ENCODE measurements around the gene SEPHS1. TPM values are rescaled to one million over a fixed set of nuclear protein-coding genes. Genes with fewer than 3 reads are reported as not detected.

Gene SEPHS1
- total RNA-seq, 1 experiment from 2014 or later = 77.1 TPM

- no peaks in the 10 kb centered on the region for H3K36me3 ChIP-seq
- no peaks in the 10 kb centered on the region for H3K9me3 ChIP-seq (replicated peaks)
- DNase-seq (ENCODE audit: low read depth in 1 of 2, low spot score in 2 of 2) = no peak
- no peak overlapping the region for H3K27ac ChIP-seq
- H3K4me3 ChIP-seq = no peak overlapping the region
- H3K27me3 ChIP-seq (replicated peaks) = no peaks in the 10 kb centered on the region; the same call in 1 of the 2 replicates
- H3K4me1 ChIP-seq (replicated peaks) = no peaks in the 10 kb centered on the region
Observed at GRCh38 chr10:13376746-13377145, 28.7 kb upstream of the SEPHS1 start.

GRCh38 chr10:13376297-13376696, 28.2 kb upstream of the SEPHS1 start:
- H3K9me3 ChIP-seq (replicated peaks) = no peaks in the 10 kb centered on the region
- no peak for DNase-seq (ENCODE audit: low read depth in 1 of 2, low spot score in 2 of 2)

GRCh38 chr10:13375791-13376190, 27.7 kb upstream of the SEPHS1 start:
- DNase-seq (ENCODE audit: low read depth in 1 of 2, low spot score in 2 of 2) = no peak
- Histone ChIP-seq H3K4me1 (replicated peaks) (no peaks in the 10 kb centered on the region), H3K27me3 (replicated peaks) (no peaks in the 10 kb centered on the region; the same call in 1 of the 2 replicates), H3K9me3 (replicated peaks) (no peaks in the 10 kb centered on the region), H3K4me3 (no peak overlapping the region), H3K27ac (no peak overlapping the region), H3K36me3 (no peaks in the 10 kb centered on the region)

More at GRCh38 chr10:13376297-13376696, 28.2 kb upstream of the SEPHS1 start:
- Histone ChIP-seq H3K27me3 (replicated peaks) (no peaks in the 10 kb centered on the region; the same call in 1 of the 2 replicates), H3K27ac (no peak overlapping the region), H3K36me3 (no peaks in the 10 kb centered on the region), H3K4me1 (replicated peaks) (no peaks in the 10 kb centered on the region), H3K4me3 (no peak overlapping the region)

GRCh38 chr10:13373644-13374043, 25.6 kb upstream of the SEPHS1 start:
- H3K4me1 ChIP-seq (replicated peaks) = no peaks in the 10 kb centered on the region
- H3K36me3 ChIP-seq = no peaks in the 10 kb centered on the region
- DNase-seq (ENCODE audit: low read depth in 1 of 2, low spot score in 2 of 2) = no peak
- H3K9me3 ChIP-seq (replicated peaks) = no peaks in the 10 kb centered on the region
- no peak overlapping the region for H3K27ac ChIP-seq
- H3K4me3 ChIP-seq = no peak overlapping the region
- H3K27me3 ChIP-seq (replicated peaks) = no peaks in the 10 kb centered on the region; the same call in 1 of the 2 replicates

- no peak for DNase-seq (ENCODE audit: low read depth in 1 of 2, low spot score in 2 of 2)
- no peak overlapping the region for H3K4me3 ChIP-seq
- no peaks in the 10 kb centered on the region; the same call in 1 of the 2 replicates for H3K27me3 ChIP-seq (replicated peaks)
- H3K36me3 ChIP-seq = no peaks in the 10 kb centered on the region
- H3K4me1 ChIP-seq (replicated peaks) = no peaks in the 10 kb centered on the region
- H3K9me3 ChIP-seq (replicated peaks) = no peaks in the 10 kb centered on the region
- H3K27ac ChIP-seq = no peak overlapping the region
Observed at GRCh38 chr10:13372524-13372923, 24.4 kb upstream of the SEPHS1 start.

- Histone ChIP-seq H3K9me3 (replicated peaks) (no peaks in the 10 kb centered on the region), H3K4me3 (no peak overlapping the region), H3K36me3 (no peaks in the 10 kb centered on the region), H3K27ac (no peak overlapping the region), H3K4me1 (replicated peaks) (no peaks in the 10 kb centered on the region), H3K27me3 (replicated peaks) (no peaks in the 10 kb centered on the region; the same call in 1 of the 2 replicates)
- DNase-seq (ENCODE audit: low read depth in 1 of 2, low spot score in 2 of 2) = peak; percentile 60 to 66
Observed at GRCh38 chr10:13371897-13372470, 23.9 kb upstream of the SEPHS1 start.

- Histone ChIP-seq H3K4me1 (replicated peaks) (no peaks in the 10 kb centered on the region), H3K36me3 (no peaks in the 10 kb centered on the region)
Observed at GRCh38 chr10:13366891-13367290, 18.8 kb upstream of the SEPHS1 start.

GRCh38 chr10:13365831-13366230, 17.7 kb upstream of the SEPHS1 start:
- H3K4me3 ChIP-seq = no peak overlapping the region
- no peak overlapping the region for H3K27ac ChIP-seq
- DNase-seq (ENCODE audit: low read depth in 1 of 2, low spot score in 2 of 2) = no peak
- no peaks in the 10 kb centered on the region for H3K36me3 ChIP-seq
- no peaks in the 10 kb centered on the region; the same call in 1 of the 2 replicates for H3K27me3 ChIP-seq (replicated peaks)
- H3K4me1 ChIP-seq (replicated peaks) = no peaks in the 10 kb centered on the region
- H3K9me3 ChIP-seq (replicated peaks) = no peaks in the 10 kb centered on the region

More at GRCh38 chr10:13366891-13367290, 18.8 kb upstream of the SEPHS1 start:
- Histone ChIP-seq H3K9me3 (replicated peaks) (no peaks in the 10 kb centered on the region), H3K4me3 (no peak overlapping the region), H3K27ac (no peak overlapping the region), H3K27me3 (replicated peaks) (no peaks in the 10 kb centered on the region; the same call in 1 of the 2 replicates)
- DNase-seq (ENCODE audit: low read depth in 1 of 2, low spot score in 2 of 2) = no peak

- Histone ChIP-seq H3K9me3 (replicated peaks) (no peaks in the 10 kb centered on the region), H3K36me3 (no peaks in the 10 kb centered on the region)
- no peak for DNase-seq (ENCODE audit: low read depth in 1 of 2, low spot score in 2 of 2)
Observed at GRCh38 chr10:13365243-13365642, 17.1 kb upstream of the SEPHS1 start.

GRCh38 chr10:13360587-13360986, 12.5 kb upstream of the SEPHS1 start:
- H3K27ac ChIP-seq = no peak overlapping the region
- no peak for DNase-seq (ENCODE audit: low read depth in 1 of 2, low spot score in 2 of 2)

More at GRCh38 chr10:13365243-13365642, 17.1 kb upstream of the SEPHS1 start:
- Histone ChIP-seq H3K27me3 (replicated peaks) (no peaks in the 10 kb centered on the region; the same call in 1 of the 2 replicates), H3K4me3 (no peak overlapping the region), H3K27ac (no peak overlapping the region), H3K4me1 (replicated peaks) (no peaks in the 10 kb centered on the region)

GRCh38 chr10:13356392-13356791, 8.3 kb upstream of the SEPHS1 start:
- no peaks in the 10 kb centered on the region for H3K4me1 ChIP-seq (replicated peaks)
- no peaks in the 10 kb centered on the region for H3K9me3 ChIP-seq (replicated peaks)
- no peak overlapping the region for H3K4me3 ChIP-seq
- H3K36me3 ChIP-seq = no peaks in the 10 kb centered on the region
- no peak for DNase-seq (ENCODE audit: low read depth in 1 of 2, low spot score in 2 of 2)
- H3K27me3 ChIP-seq (replicated peaks) = 0 out of 2 replicates have a peak, but pooled peaks cover 3% of the 10 kb centered on the region
- no peak overlapping the region for H3K27ac ChIP-seq

More at GRCh38 chr10:13360587-13360986, 12.5 kb upstream of the SEPHS1 start:
- Histone ChIP-seq H3K27me3 (replicated peaks) (no peaks in the 10 kb centered on the region), H3K4me1 (replicated peaks) (no peaks in the 10 kb centered on the region), H3K4me3 (no peak overlapping the region), H3K36me3 (no peaks in the 10 kb centered on the region), H3K9me3 (replicated peaks) (no peaks in the 10 kb centered on the region)

GRCh38 chr10:13354783-13355182, 6.7 kb upstream of the SEPHS1 start:
- Histone ChIP-seq H3K9me3 (replicated peaks) (no peaks in the 10 kb centered on the region), H3K36me3 (no peaks in the 10 kb centered on the region), H3K27me3 (replicated peaks) (peaks cover 3% of the 10 kb centered on the region; the same call in 1 of the 2 replicates), H3K4me3 (no peak overlapping the region), H3K27ac (no peak overlapping the region), H3K4me1 (replicated peaks) (peaks cover 7% of the 10 kb centered on the region)
- no peak for DNase-seq (ENCODE audit: low read depth in 1 of 2, low spot score in 2 of 2)

GRCh38 chr10:13352519-13352918, 4.4 kb upstream of the SEPHS1 start:
- H3K9me3 ChIP-seq (replicated peaks) = no peaks in the 10 kb centered on the region
- no peak overlapping the region for H3K27ac ChIP-seq
- no peak overlapping the region for H3K4me3 ChIP-seq
- peaks cover 3% of the 10 kb centered on the region; the same call in 1 of the 2 replicates for H3K27me3 ChIP-seq (replicated peaks)
- DNase-seq (ENCODE audit: low read depth in 1 of 2, low spot score in 2 of 2) = no peak
- peaks cover 2% of the 10 kb centered on the region; the same call in 1 of the 2 replicates for H3K36me3 ChIP-seq
- H3K4me1 ChIP-seq (replicated peaks) = peaks cover 11% of the 10 kb centered on the region

- H3K36me3 ChIP-seq = peaks cover 7% of the 10 kb centered on the region; the same call in 1 of the 2 replicates
- peaks cover 11% of the 10 kb centered on the region for H3K4me1 ChIP-seq (replicated peaks)
- H3K27ac ChIP-seq = no peak overlapping the region
- no peak overlapping the region for H3K4me3 ChIP-seq
- H3K9me3 ChIP-seq (replicated peaks) = no peaks in the 10 kb centered on the region
- no peak for DNase-seq (ENCODE audit: low read depth in 1 of 2, low spot score in 2 of 2)
- peaks cover 3% of the 10 kb centered on the region; the same call in 1 of the 2 replicates for H3K27me3 ChIP-seq (replicated peaks)
Observed at GRCh38 chr10:13351340-13351915, 3.3 kb upstream of the SEPHS1 start.
